H1 (cell line): ENCODE results near the gene CMTM2. TPM values are rescaled to one million over a fixed set of nuclear protein-coding genes. Genes with fewer than 3 reads are reported as not detected.

Experiments used
- BACH1 ChIP-seq: IDR thresholded peaks from 2 replicates; pipeline ENCODE4 v1.6.1; 2012; ENCODE audit warnings: low read length, improper control_type of control experiment
- BCL11A ChIP-seq, 2 experiments: IDR thresholded peaks; one replicate each; pipeline ENCODE4 v1.6.1; 2011; ENCODE audit warnings: low read depth in 2 of 2, low read length in 2 of 2, mild to moderate bottlenecking in 2 of 2
- BRCA1 ChIP-seq: IDR thresholded peaks from 2 replicates; pipeline ENCODE4 v1.6.1; 2012; ENCODE audit warnings: low read depth, low read length, improper control_type of control experiment
- CEBPB ChIP-seq: IDR thresholded peaks from 2 replicates; pipeline ENCODE4 v1.6.1; 2012; ENCODE audit warnings: low read depth, low read length
- CHD7 ChIP-seq: fragments of 300-600 bp; sonication (generic); IDR thresholded peaks from 2 replicates; pipeline ENCODE4 v1.7.1; 2012; ENCODE audit warnings: low read length, moderate library complexity, mild to moderate bottlenecking, inconsistent platforms; ENCODE audit not compliant: insufficient replicate concordance
- KDM1A ChIP-seq: fragments of 200-600, 300-600 bp; sonication (generic); IDR thresholded peaks from 2 replicates; pipeline ENCODE4 v1.7.1; 2016; ENCODE audit warnings: mild to moderate bottlenecking, low read length, borderline replicate concordance
- NRF1 ChIP-seq: IDR thresholded peaks from 2 replicates; pipeline ENCODE4 v1.6.1; 2011; ENCODE audit warnings: mild to moderate bottlenecking, low read depth, low read length, improper control_type of control experiment
- RXRA ChIP-seq: IDR thresholded peaks from 2 replicates; pipeline ENCODE4 v1.6.1; 2011; ENCODE audit warnings: low read depth, mild to moderate bottlenecking, low read length, moderate library complexity; ENCODE audit not compliant: insufficient read depth
- SIRT6 ChIP-seq: IDR thresholded peaks from one replicate; pipeline ENCODE4 v1.7.1; 2012; ENCODE audit warnings: low read length, inconsistent platforms
- SRF ChIP-seq: IDR thresholded peaks from 2 replicates; pipeline ENCODE4 v1.6.1; 2011; ENCODE audit warnings: mild to moderate bottlenecking, low read depth, low read length, moderate library complexity
- ZNF274 ChIP-seq: IDR thresholded peaks from 2 replicates; pipeline ENCODE4 v1.7.0; 2012; ENCODE audit warnings: low read length, borderline replicate concordance; ENCODE audit errors: extremely low read depth
- polyA plus RNA-seq, 7 experiments: library from polyadenylated mRNA; depleted of rRNA in 3 of 7; stranded (reverse) in 5 of 7; unstranded in 2 of 7; fragments of >200 nt in 5 of 7; fragments of 200-250 nt in 2 of 7; gene quantifications; 1 replicate in 5 of 7; 2 replicates in 1 of 7; 4 replicates in 1 of 7; pipeline versions ENCODE4 v1.2.1 to v1.2.3, GENCODE V29; 2011 to 2013; ENCODE audit warnings: missing spikeins in 2 of 7, mixed read lengths in 2 of 7
- total RNA-seq: library from RNA; stranded (reverse); fragmentation: NEBNext Ultra II Directional; extraction: Animal tissue kit (Norgen Biotek cat#: 25700); gene quantifications from 2 replicates; pipeline ENCODE4 v1.2.1, GENCODE V29; 2021

Gene CMTM2
- total and polyA plus RNA-seq, 2 of the 8 experiments (the other 6 are each of a cell fraction or from before 2014, with no cell fraction given): not detected

- TF ChIP-seq RXRA: no peak
- no peak for TF ChIP-seq NRF1
- TF ChIP-seq CHD7: no peak
- no peak for TF ChIP-seq BCL11A (IDR thresholded peaks at IDR 0.05; ENCODE audit: low read depth in 2 of 2, low read length in 2 of 2)
- no peak for TF ChIP-seq SIRT6
- TF ChIP-seq BRCA1: no peak
- TF ChIP-seq KDM1A: no peak
- no peak for TF ChIP-seq BACH1
- no peak for TF ChIP-seq SRF
- TF ChIP-seq ZNF274: no peak
- no peak for TF ChIP-seq CEBPB
Measured at GRCh38 chr16:66603537-66604375, 24.5 kb downstream of the CMTM2 start (continued).
